Right lobe of liver (tissue), 6 donors: ENCODE results near the gene APOA1. TPM values are rescaled to one million over a fixed set of nuclear protein-coding genes. Genes with fewer than 3 reads are reported as not detected.
A peak's percentile ranks its signal among the peaks of the same experiment; 100 is the strongest.

ENCODE experiments used
- ATAC-seq, 4 donors: fragments of 200-7000 bp; cut with Tn5 transposase; one replicate each; pipeline ENCODE4 v1.9.1; 2020; ENCODE audit warnings: mild to moderate bottlenecking in 4 of 4, moderate library complexity in 4 of 4
- DNase-seq, 3 donors: peaks; one replicate each; pipeline ENCODE4 v3.0.0-alpha.2; 2020
- H3K27ac ChIP-seq, 3 donors: fragments of 200-600 bp; one replicate each; pipeline ENCODE4 v1.8.0; 2022
- H3K27me3 ChIP-seq, 2 donors: fragments of 200-600 bp; one replicate each; pipeline ENCODE4 v1.8.0; 2022
- H3K36me3 ChIP-seq, 4 donors: fragments of 200-600 bp; sonication (generic) in 1 of 4; one replicate each; pipeline versions ENCODE4 v1.5.1 to v1.8.0; 2017 to 2022; ENCODE audit warnings: control low read depth in 1 of 4
- H3K4me1 ChIP-seq, 4 donors: fragments of 200-600 bp; sonication (generic) in 1 of 4; one replicate each; pipeline versions ENCODE4 v1.5.1 to v1.8.0; 2017 to 2022; ENCODE audit warnings: control low read depth in 1 of 4
- H3K4me3 ChIP-seq, 3 donors: fragments of 200-600 bp; one replicate each; pipeline ENCODE4 v1.8.0; 2022
- H3K9me3 ChIP-seq, 4 donors: fragments of 200-600 bp; sonication (generic) in 1 of 4; one replicate each; pipeline versions ENCODE4 v1.5.1 to v1.8.0; 2017 to 2022; ENCODE audit warnings: control low read depth in 1 of 4
- POLR2A ChIP-seq: fragments of 450-650 bp; IDR thresholded peaks from one replicate; pipeline ENCODE4 v1.6.1; 2017; ENCODE audit warnings: antibody characterized with exemption, mild to moderate bottlenecking
- WGBS: methylation state at CpG from one replicate; pipeline ENCODE4 v1.1.6; 2018; ENCODE audit warnings: low coverage, low lambda C conversion rate; ENCODE audit not compliant: insufficient coverage; ENCODE audit errors: missing lambda C conversion rate; 5-methylcytosine and 5-hydroxymethylcytosine counted together
- intact Hi-C, 2 donors: fragments of 100-400 bp; cut with DNase I; formaldehyde crosslinking; loops; one replicate each; pipeline versions ENCODE4 v1.11.2 to v1.14.1; 2022
- total RNA-seq, 6 experiments: library from RNA; depleted of rRNA in 2 of 6; stranded (reverse); fragments of >200 nt in 2 of 6; fragmentation: NEBNext Ultra II Directional in 3 of 6; extraction: Animal tissue kit (Norgen Biotek cat#: 25700) in 3 of 6; gene quantifications; one replicate each; pipeline versions ENCODE4 v1.1.0 to v1.2.4, GENCODE V29; 2016 to 2023
- TF ChIP-seq, protein P1 (sequence below), 4 donors: fragments of 200-600 bp in 3 of 4; fragments of 450-650 bp in 1 of 4; IDR thresholded peaks; one replicate each; pipeline versions ENCODE4 v1.5.1 to v1.8.0; 2016 to 2022; ENCODE audit warnings: antibody characterized with exemption in 4 of 4, mild to moderate bottlenecking in 2 of 4
- donor health status: DM: no; HTN: yes; CAD: no.
- donor health status: DM: no; HTN: no; CAD: no.
- donor health status: DM: no; HTN: no; CAD: no.
- donor health status: DM: no; HTN: yes; CAD: no.
- donor health status: DM: no; HTN: yes; CAD: no.

The APOA1 gene
- total RNA-seq, 6 experiments from 2014 or later, result 5,429 to 12,494 (median 8,679) TPM

DNA sequence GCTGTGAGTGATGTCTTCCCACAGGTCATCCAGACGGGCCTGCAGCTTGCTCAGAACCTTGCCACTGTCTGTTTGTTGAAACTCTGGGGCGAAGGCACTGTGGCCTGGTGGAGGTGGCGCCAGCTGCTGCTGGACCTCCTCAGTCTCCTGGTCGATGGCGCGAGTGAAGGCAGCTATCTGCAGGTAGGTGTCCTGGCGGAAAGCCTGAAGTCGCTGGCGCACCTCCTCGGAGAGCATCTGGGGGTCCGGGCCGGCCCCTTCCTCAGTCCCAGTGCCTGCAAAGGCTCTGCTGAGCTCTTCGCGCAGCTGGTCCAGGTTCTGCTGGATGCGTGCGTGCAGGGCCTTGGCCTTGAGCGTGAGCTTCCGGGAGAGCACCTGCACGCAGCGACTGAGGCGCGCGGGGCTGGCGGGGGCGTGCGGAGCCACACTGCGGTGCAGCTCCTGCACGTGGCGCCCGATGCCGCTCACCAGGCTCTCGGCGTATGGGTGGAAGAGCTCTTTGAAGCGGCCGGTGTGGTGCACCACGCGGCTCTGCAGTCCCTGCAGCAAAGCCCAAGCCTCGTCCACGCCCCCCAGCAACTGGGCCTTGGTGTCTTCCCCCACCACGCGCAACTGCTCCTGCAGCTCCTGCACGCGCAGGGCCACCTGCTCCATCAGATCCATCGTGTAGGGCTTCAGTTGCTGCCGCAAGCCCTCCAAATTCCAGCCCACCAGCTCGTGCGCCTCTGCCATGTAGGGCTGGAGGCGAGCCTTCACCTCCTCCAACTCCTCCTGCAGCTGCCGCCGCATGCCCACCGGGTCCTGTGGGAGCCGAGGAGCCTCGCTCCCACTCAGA lies 47.0 kb downstream of the APOA1 start:
- ATAC-seq, result no peak
- TF ChIP-seq, protein P1, sequence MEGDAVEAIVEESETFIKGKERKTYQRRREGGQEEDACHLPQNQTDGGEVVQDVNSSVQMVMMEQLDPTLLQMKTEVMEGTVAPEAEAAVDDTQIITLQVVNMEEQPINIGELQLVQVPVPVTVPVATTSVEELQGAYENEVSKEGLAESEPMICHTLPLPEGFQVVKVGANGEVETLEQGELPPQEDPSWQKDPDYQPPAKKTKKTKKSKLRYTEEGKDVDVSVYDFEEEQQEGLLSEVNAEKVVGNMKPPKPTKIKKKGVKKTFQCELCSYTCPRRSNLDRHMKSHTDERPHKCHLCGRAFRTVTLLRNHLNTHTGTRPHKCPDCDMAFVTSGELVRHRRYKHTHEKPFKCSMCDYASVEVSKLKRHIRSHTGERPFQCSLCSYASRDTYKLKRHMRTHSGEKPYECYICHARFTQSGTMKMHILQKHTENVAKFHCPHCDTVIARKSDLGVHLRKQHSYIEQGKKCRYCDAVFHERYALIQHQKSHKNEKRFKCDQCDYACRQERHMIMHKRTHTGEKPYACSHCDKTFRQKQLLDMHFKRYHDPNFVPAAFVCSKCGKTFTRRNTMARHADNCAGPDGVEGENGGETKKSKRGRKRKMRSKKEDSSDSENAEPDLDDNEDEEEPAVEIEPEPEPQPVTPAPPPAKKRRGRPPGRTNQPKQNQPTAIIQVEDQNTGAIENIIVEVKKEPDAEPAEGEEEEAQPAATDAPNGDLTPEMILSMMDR (IDR thresholded peaks at IDR 0.05), result no peak
- no peak for TF ChIP-seq POLR2A
- no peaks in the 10 kb centered on the region for H3K9me3 ChIP-seq
- intact Hi-C loops, result loop anchor here in 1 of 2 donors (5.0 kb wide), 1 partner anchor 47 kb away; the partner anchor contains the start of gene APOA1
- WGBS, result 29% methylated on average over 10 of the region's 53 CpGs
- peak in 2 of 3 donors; percentile 61 to 65 for DNase-seq
- H3K27me3 ChIP-seq, result no peaks in the 10 kb centered on the region
- peaks cover 0 to 19% (median 8%) of the 10 kb centered on the region in 4 donors for H3K36me3 ChIP-seq
- peak overlapping the region; percentile 10 to 90 (median 82) for H3K4me3 ChIP-seq
- H3K27ac ChIP-seq, result peak overlapping the region in 2 of 3 donors; percentile 73 to 83
- peaks cover 0 to 54% (median 5%) of the 10 kb centered on the region in 4 donors for H3K4me1 ChIP-seq

- WGBS, result 23% methylated on average over 2 of the region's 4 CpGs
- ATAC-seq (peak in 1 of 4 donors; percentile 18), DNase-seq (no peak)
- peaks cover 0 to 54% (median 5%) of the 10 kb centered on the region in 4 donors for H3K4me1 ChIP-seq
- peaks cover 5 to 33% (median 17%) of the 10 kb centered on the region in 4 donors for H3K36me3 ChIP-seq
- H3K4me3 ChIP-seq, result peak overlapping the region in 2 of 3 donors; percentile 82 to 90
- TF ChIP-seq, protein P1 (IDR thresholded peaks at IDR 0.05), result no peak
- TF ChIP-seq POLR2A, result no peak
- H3K27ac ChIP-seq, result peak overlapping the region in 2 of 3 donors; percentile 73 to 82
- no peaks in the 10 kb centered on the region for H3K9me3 ChIP-seq
- intact Hi-C loops, result no loop called here
- H3K27me3 ChIP-seq, result no peaks in the 10 kb centered on the region
Measured at GRCh38 chr11:116788975-116789374, 48.4 kb downstream of the APOA1 start.

GRCh38 chr11:116788534-116788933 lies 48.9 kb downstream of the APOA1 start:
- intact Hi-C loops, result no loop called here
- peak overlapping the region in 2 of 3 donors; percentile 82 to 90 for H3K4me3 ChIP-seq
- no peak for DNase-seq
- peaks cover 0 to 52% (median 5%) of the 10 kb centered on the region in 4 donors for H3K4me1 ChIP-seq
- no peaks in the 10 kb centered on the region for H3K9me3 ChIP-seq
- 15% methylated on average over 4 of the region's 4 CpGs for WGBS
- peaks cover 5 to 35% (median 19%) of the 10 kb centered on the region in 4 donors for H3K36me3 ChIP-seq
- peak overlapping the region in 2 of 3 donors; percentile 73 to 82 for H3K27ac ChIP-seq
- ATAC-seq, result peak in 1 of 4 donors; percentile 15
- TF ChIP-seq, protein P1 (IDR thresholded peaks at IDR 0.05), result no peak
- TF ChIP-seq POLR2A, result no peak
- no peaks in the 10 kb centered on the region for H3K27me3 ChIP-seq

DNA sequence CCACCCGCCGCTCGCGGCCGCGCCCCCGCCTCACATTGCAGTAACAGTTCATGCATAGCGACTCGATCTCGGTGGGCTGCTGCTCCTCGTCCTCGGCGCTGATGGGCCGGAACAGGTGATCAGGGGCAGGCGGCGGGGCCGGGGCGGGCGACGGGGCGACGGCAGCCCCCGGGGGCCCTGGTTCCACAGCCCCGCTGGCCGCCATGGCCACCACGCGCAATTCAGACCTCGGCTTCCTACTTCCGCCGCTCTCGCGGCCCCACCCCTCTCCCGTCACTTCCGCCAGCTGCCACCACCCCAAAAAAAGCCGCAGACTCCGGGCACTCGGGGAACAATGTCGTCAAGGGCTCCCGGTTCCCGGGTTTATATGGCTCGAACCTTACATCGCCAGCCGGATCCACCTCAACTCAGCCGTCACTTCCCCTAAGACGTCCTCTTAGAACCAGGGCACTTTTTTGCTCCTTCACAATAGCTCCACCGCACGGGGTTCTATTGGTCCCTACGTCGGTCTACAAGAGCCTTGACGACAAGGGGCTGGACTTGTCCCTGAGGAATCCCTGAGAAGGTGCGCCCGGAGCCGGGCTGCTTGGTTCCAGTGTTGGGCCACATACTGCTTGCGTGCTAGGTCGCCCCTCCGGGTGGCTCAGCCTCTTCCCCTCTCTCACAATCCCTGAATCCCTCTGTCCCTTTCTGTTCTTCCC lies 49.5 kb downstream of the APOA1 start, which contains the start of gene ZPR1:
ZPR1 (minus strand) TSS at position 238 of the 701 bp plus-strand sequence; CDS start at position 205, 33 bp downstream.
- intact Hi-C loops, result no loop called here
- 0% methylated on average over 28 of the region's 56 CpGs for WGBS
- H3K9me3 ChIP-seq, result no peaks in the 10 kb centered on the region

More for the DNA sequence above, 49.5 kb downstream of the APOA1 start, which contains the start of gene ZPR1:
- DNase-seq (peak; percentile 85 to 91 (median 90)), ATAC-seq (peak; percentile 54 to 64 (median 60))
- peak within 1 kb of the TSS; percentile 82 to 99 (median 90) for H3K4me3 ChIP-seq
- peaks cover 5 to 41% (median 22%) of the 10 kb centered on the region in 4 donors for H3K36me3 ChIP-seq
- H3K27me3 ChIP-seq, result no peaks in the 10 kb centered on the region
- peak within 1 kb of the TSS; percentile 72 to 82 (median 73) for H3K27ac ChIP-seq
- H3K4me1 ChIP-seq, result peaks cover 0 to 46% (median 2%) of the 10 kb centered on the region in 4 donors
- TF ChIP-seq POLR2A, result peak; percentile 70
- TF ChIP-seq, protein P1 (IDR thresholded peaks at IDR 0.05), result no peak
